Activated CD4-positive, alpha-beta T cell treated with anti-CD3 and anti-CD28 coated beads, Interleukin-2, amount 50 U/mL, for 16 hours (primary cell): ENCODE results near the gene CYP2F1.
"Not testable (repeated sequence)": the region's sequence is repeated elsewhere in the genome, so short reads cannot be mapped to it uniquely, and the experiment has no call there.

Experiments used
- DNase-seq: peaks from one replicate; pipeline ENCODE4 v3.0.0-alpha.2; 2020

Gene CYP2F1

DNA sequence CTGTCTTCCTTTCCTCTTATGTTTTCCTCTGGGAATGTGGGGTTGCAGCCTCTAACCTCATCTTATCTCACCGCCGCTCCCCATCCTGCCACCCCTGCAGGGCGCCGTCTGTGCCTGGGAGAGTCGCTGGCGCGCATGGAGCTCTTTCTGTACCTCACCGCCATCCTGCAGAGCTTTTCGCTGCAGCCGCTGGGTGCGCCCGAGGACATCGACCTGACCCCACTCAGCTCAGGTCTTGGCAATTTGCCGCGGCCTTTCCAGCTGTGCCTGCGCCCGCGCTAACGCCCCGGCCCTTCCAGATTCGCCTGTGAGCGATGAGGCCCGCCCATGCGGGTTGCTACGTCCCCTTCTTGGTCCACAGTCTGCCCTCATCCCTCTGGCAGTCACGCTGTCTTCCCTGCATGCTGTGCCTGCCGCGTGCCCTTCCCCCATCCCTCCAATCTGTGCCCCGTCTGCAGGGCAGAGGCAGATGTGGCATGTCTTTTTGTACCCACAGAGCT, 13.6 kb downstream of the CYP2F1 start:
- DNase-seq = peak; percentile 65

DNA sequence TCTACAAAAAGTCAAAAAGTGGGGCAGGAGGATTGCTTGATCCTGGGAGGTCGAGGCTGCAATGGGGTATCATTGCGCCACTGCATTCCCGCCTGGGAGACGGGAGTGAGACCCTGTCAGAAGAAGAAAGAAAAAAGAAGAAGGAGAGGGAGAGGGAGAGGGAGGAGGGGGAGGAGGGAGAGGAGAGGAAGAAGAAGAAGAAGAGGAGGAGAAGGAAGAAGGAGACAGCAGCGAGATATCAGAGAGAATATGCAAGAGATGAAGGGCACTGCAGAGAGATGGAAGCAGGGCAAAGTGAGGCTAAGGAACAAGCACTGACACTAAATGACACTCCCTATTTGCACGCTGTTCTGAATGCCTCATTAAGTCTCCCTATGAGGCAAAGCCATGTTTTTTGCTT, 14.5 kb downstream of the CYP2F1 start:
- no peak for DNase-seq

DNA sequence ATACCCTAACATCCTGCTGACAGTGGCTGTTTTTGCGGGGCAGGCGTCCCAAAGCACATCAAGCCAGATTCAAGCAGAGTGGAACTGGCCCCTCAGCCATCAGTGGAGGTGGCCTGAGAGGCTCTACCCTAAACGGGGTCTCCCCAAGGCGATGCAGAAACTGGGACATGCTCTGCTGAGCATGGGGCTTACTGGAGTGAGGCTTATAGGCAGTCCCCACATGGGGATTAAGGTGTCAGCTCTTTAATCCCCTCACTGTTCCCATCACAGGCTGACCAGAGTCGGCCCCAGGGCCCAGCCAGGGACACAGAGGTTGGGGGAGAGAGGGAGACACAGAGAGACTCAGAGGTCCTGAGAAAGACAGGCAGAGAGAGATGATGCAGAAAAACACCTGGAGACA, 17.0 kb downstream of the CYP2F1 start:
- DNase-seq = no peak

DNA sequence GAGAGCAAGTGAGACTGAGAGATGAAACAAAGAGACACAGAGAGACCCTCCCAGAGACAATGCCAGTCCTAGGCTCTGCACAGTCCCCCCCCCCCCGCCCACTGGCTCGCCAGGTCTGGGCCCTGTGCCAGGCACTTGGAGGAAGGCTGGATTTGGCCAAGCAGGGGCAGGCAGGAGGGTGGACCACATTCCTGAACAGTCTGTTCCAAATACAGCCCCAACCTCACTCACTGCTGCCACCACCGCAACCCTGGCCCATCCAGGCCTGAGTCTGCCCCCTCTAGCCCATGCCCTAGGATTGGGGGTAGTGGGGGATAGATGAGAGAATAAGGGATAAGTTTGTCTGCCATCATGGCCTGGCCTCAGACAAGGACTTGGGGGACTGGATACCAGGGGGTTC, 19.0 kb downstream of the CYP2F1 start:
- no peak for DNase-seq

DNA sequence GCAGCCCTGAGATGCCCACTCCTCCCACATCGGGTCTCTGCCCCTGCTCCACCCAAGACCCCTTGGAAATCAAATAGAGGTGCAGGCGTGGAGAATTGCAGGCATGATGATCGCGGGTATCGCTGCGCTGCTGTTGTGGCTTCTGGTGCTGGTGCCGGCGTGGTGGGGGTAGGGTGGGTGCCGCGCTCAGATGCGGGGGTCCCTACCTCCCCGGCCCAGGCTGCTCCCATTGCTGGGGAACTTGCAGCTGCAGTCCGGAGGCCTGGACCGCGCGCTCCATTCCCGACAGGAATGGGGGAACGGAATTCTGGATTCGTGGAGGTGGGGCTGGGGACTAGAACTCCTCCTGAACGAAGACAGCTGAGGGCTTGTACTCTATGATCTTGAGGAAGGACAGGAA, 20.4 kb downstream of the CYP2F1 start:
- no peak for DNase-seq

DNA sequence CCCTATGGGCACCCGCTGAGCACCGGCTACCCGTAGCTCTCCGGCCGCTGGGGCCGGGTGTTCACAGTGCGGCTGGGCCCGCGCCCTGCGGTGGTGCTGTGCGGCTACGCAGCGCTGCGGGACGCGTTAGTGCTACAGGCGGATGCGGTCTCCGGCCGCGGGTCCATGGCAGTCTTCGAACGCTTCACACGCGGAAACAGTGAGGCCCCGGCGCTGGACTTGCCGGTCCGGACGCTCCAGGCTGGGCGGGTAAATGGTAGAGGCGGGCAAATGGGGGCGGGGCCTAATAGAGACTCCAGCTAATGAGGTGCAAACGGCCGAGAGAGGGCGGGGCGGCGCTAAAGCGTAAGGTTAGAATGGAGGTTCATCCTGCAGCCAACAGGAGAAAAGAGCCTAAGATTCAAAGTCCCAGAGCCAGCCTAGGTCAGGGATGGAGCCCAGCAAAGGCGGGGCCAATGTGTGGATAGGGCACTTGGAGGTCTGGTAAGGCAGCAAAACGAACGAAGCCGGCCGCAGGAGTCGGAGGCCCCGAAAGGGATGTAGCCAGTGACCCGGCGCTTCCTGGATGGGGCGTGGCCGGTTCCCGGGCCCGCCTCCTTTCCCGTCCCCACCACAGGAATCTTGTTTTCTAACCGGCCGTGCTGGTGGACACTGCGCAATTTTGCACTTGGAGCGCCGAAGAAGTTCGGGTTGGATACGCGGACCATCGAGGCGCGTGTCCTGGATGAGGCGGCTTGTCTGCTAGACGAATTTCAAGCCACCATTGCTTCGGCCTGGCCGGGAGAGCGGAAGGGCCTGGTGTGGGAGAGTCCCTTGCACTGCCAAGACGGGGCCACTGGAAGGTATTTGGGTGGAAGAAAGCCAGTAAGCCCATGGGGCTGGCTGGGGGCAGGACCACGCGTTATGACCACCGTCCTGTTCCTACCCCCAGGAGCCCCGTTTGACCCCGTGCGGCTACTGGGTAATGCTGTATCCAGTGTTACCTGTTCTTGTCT, 21.5 kb downstream of the CYP2F1 start:
- DNase-seq = peak; percentile 12

DNA sequence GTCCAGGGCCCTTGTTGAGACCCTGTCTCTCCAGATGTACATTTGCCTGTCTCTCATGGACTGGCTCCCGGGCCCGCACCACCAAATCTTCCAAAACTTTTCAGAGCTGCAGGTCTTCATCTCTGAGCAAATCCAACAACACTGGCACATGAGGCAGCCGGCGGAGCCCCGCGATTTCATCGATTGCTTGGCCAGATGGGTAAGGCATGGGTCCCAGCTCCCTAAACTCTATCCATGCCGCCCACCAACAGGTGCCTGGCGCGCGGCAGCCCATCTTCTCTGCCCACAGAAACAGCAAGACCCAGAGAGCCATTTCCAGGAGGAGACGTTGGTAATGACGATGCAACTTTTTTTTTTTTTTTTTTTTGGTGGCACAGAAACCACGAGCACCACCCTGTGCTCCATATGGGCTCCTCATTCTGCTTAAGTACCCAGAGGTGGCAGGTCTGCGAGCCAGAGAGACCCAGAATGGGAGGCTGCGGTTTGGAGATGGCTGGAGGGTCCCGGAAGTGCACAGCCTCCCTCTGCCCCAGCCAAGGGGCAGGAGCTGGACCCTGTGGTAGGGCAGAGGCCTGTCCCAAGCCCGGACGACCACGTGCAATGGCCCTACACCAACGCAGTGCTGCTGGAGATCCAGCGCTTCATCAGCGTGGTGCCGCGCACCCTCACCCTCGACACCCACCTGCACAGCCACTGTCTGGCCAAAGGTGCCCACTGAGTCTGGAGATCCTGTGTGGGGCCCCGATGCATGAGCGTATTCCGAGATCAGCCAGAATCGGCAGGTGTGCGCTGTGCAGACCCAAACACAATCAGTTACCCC, 22.6 kb downstream of the CYP2F1 start:
- no peak for DNase-seq

DNA sequence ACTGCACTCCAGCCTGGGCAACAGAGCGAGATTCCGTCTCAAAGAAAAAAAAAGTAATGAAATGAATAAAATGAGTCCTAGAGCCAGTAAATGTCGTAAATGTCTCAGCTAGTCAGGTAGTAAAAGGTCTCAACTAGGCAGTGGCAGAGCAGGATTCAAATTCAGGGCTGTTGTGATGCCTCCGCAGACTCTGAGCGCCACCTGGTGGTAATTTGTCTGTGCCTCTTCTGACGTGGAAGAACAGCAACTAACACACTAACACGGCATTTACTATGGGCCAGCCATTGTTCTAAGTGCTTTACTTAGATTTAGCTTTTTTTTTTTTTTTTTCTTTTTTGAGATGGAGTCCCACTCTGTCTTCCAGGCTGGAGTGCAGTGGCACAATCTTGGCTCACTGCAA, 30.2 kb downstream of the CYP2F1 start:
- peak; percentile 84 for DNase-seq

DNA sequence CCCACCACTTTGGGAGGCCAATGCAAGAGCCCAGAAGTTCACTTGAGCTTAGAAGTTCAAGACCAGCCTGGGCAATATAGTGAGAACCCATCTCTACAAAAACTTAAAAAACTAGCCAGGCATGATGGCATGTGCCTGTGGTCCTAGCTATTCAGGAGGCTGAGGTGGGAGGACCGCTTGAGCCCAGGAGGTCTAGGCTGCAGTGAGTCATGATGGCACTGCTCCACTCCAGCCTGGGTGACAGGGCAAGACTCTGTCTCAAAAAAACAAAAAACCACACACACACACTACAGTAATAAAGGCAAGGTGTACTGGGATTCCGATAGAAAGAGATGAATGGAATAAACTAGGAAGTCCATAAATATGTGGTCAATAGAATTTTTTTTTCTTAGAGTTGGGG, 35.6 kb downstream of the CYP2F1 start:
- no peak for DNase-seq

DNA sequence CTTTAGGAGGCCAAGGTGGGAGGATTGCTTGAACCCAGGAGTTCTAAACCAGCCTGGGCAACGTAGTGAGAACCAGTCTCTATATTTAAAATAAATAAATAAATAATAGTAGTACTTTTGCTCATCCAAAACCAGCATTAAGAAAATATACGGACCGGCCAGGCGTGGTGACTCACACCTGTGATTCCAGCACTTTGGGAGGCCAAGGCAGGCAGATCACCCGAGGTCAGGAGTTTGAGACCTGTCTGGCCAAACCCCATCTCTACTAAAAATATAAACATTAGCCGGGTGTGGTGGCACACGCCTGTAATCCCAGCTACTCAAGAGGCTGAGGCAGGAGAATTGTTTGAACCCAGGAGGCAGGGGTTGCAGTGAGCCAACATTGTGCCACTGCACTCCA, 36.8 kb downstream of the CYP2F1 start:
- not testable (repeated sequence) for DNase-seq

DNA sequence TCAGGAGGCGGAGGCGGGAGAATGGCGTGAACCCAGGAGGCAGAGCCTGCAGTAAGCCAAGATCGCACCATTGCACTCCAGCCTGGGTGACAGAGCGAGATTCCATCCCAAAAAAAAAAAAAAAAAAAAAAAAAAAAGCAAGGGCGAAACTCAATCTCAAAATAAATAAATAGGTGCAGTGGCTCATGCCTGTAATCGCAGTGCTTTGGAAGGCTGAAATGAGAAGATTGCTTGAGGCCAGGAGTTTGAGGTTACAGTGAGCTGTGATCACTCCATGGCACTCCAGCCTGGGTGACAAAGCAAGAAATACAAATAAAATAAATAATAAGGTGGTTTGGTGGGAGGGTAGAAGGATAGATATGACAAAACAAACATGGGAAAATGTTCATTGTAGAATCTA, 39.8 kb downstream of the CYP2F1 start:
- DNase-seq = no peak

DNA sequence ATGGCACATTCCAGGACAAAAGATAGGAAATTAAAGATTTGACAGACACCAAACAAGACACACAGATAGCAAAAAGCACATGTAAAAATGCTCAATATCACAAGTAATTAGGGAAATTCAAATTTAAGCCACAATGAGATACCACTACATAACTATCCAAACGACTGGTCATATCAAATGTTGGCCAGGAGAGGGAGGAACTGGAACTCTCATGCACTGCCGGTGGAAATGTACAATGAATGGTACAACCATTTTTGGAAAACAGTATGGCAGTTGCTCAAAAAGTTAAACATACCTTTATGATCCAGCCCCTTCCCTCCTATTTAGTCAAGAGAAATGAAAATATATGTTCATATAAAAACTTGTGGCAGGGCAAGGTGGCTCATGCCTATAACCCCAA, 42.0 kb downstream of the CYP2F1 start:
- no peak for DNase-seq

DNA sequence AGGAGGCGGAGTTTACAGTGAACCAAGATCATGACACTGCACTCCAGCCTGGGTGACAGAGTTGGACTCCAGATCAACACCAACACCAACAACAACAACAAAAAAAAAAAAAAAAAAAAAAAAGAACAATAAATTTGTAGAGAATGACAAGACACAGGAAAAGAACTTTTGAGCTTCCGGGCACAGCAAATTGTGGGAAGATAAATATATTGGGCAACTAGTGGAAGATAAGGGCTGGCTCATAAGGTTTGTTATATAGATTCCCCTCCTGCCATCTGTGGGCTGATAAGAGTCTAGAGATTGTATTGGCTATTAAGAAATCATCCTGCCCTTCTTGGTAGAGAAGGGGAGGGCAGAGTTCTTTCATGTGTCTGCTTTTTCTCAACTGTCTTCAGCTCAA, 45.6 kb downstream of the CYP2F1 start:
- no peak for DNase-seq

DNA sequence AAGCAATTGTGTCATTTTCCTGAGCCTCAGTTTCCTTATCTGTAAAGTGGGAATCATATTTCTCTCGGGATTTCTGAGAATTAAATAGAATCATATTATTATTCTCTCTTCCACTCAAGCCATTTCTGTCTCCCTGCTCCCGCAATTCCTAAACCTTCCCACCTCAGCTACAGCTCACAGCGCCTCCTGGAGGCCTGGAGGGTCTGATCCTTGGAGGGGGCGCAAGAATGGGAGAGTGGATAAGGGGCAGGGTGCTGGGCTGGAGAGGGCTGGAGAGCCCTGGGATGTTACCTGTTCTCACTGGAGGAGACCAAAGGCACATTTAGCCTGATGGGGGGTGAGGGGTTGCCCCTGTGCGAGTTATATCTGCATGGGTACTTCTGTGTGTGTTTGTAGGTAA, 47.7 kb downstream of the CYP2F1 start:
- DNase-seq = no peak

DNA sequence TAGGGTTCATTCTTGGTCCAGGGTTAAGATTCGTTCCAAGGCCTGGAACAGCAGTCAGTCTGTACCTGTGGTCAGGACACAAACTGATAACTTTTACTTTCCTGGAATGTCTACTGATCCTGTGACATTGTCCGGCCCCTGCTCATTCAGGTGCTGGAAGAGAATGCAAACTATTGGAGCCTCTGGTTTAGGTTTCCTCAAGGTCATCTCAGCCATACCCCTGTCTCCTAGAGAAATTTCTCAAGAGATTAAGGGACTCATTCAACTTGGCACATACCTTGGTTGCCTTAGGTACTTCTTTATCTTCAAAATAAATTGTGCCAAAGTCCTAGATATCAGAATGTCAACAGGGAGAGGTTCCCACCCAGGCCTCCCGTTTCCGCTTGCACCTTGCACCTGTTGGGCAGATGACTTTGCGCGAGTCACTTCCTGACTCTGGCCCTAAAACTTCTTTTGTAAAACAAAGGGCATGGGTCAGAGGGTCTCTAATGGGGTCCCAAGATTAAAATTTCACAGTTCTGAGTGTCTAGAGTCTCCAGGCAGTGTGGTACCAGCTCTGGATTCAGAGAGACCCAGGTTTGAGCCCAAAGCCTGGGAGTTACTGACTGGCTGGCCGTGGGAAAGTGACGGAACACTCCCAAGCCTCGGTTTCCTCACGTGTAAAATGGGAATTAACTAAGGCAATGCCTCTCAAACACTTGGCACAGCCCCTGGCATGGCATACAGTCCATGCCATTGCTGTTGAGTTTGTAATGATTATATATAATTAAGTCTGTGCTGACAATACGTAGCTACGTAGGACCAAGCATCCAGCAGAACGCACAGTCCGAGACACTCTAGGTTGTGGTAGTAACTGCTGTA, 52.9 kb downstream of the CYP2F1 start:
- DNase-seq = no peak

DNA sequence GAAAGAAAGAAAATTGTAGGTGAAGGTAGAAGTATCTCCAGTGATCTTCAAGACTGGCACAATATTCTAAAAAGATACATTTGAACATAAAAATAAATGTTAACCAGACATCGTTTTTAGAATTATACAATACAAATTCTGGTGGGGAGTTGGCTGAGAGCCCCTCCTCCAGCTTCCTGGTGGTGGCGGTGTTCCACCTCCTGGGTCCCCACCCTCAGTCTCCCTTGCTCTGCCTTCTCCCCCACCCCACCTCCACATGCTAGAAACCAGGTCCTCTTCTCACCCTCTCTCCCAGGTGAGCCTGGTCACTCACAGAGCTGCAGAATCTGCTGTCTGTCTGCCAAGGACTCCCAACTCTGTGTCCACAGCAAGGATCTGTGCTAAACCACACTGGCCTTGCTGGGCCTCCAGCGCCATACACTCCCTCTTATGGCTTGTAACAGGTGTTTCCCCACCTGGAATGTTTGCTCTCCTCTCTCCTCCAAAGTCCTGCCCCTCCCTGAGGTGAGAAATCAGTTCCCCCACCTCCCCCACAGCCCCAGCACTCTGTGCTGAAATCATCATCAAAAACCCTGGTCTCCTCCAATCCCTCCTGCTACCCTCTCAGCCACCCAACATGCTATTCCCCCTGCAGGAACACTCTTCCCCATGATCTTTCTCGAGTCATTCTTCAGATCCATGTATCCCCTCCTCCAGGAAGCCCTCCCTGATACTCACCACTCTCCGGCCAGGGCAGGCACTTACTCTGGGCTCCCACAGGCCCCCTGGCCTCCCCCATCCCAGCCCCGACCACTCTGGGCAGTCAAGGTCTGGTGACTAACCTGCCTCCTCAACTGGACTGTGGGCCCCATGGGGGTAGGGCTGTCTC, 58.3 kb downstream of the CYP2F1 start:
- no peak for DNase-seq

DNA sequence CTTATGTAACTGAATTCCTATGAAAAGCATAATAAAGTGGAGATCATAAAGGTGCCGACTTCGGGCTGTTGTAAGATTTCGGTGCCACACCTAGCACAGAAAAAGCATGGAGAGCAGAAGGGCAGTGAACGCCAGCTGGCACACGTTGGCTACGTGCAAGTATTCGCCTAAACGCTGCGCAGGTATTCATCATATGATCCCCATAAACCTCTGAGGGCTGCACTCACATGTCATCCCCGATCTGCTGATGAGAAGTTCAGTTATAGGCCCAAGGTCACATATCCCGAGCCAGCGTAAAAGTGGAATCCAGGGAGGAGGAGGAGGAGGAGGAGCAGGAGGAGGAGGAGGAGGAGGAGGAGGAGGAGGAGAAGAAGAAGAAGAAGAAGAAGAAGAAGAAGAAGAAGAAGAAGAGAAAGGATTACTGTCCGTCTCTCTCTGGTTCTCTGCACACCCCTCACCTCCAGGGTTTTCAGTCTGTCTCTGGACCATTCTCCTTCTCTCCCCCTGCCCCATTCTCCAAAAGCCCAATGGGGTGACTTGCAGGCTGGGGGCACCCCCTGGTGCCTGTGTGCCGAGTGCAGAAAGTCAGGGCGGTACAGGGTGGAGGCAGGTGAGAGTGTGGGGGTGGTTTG, 60.2 kb downstream of the CYP2F1 start:
- DNase-seq = no peak

DNA sequence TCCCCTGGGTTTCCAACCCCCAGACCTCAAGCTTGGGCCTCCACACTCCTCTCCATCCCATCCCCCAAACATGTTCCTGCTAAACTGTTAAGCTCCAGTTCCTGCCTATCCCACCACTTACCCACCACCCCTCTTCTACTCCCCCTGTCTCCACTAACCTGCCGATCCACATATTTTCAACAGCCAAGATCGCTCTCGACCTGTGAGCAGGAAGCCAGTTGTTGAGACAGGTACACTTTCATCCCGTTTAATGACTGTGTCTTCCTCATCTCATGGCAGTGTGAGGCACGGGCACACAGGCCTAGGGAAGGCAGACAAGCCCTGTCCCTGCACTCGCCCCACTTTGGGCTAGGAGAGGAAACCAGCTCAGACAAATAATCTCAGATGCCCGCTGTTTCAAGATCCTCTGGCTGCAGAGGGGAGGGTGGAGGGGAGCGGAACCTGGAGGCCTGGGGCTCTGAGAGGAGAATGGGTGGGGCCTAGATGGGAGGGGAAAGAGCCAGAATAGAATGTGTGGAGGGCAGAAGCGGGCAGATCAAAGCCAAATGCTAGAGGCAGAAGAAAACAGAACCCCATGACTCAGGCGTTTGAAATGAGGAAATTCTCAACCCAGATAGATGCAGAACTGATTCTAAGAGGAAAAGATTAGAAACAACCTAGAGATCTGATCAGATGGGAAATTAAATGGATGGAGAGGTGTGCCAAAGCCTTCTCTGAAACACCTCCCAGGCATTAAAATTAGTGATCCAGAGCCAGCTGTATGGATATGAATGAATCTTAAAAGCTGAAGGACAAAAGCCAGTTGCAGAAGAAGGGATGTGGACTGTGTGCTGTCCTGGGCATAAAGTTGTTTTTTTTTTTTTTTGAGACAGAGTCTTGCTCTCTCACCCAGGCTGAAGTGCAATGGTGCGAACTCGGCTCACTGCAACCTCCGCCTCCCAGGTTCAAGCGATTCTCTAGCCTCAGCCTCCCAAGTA, 61.9 kb downstream of the CYP2F1 start:
- DNase-seq = peak; percentile 18
